ENCODE results near the gene NEAT1. TPM values are rescaled to one million over a fixed set of nuclear protein-coding genes. Genes with fewer than 3 reads are reported as not detected.

Gene NEAT1
- total and polyA plus RNA-seq, 2 of the 8 experiments (the other 6 are each of a cell fraction or from before 2014, with no cell fraction given): 2.4 to 10.7 TPM

GRCh38 chr11:65378208-65378927 lies 44.2 kb upstream of the NEAT1 start:
- Histone ChIP-seq H4K20me1 (replicated peaks in 1 of 2; ENCODE audit: control insufficient read depth in 1 of 2, insufficient read depth in 2 of 2, low read length in 2 of 2) (no peaks in the 10 kb centered on the region), H3K79me2 (ENCODE audit: control insufficient read depth in 1 of 2, insufficient read depth in 2 of 2, low read length in 2 of 2) (no peaks in the 10 kb centered on the region), H3K23me2 (ENCODE audit: low read depth, low read length) (no peaks in the 10 kb centered on the region), H3K4ac (replicated peaks; ENCODE audit: insufficient read length, low read depth, low read length) (no peak overlapping the region), H4K8ac (ENCODE audit: extremely low read depth, insufficient read depth, low read length) (no peak overlapping the region; the same call in 1 of the 2 replicates), H2AK5ac (ENCODE audit: low read depth, low read length) (peak overlapping the region; percentile 24; the same call in 1 of the 2 replicates), H2BK120ac (replicated peaks; ENCODE audit: low read depth, low read length) (no peak overlapping the region), H3K9ac (replicated peaks in 1 of 4; ENCODE audit: extremely low read depth in 1 of 4, low read depth in 3 of 4, low read length in 3 of 4) (no peak overlapping the region), H2AFZ (ENCODE audit: low read length) (no peak overlapping the region), H2BK5ac (ENCODE audit: low read depth, low read length) (no peak overlapping the region), H3K36me3 (ENCODE audit: control insufficient read depth in 2 of 4, insufficient read depth in 4 of 4, low read length in 3 of 4) (no peaks in the 10 kb centered on the region), H3K4me1 (replicated peaks in 1 of 4; ENCODE audit: control insufficient read depth in 3 of 4, insufficient read depth in 4 of 4, low read length in 3 of 4) (peaks cover 0 to 12% (median 11%) of the 10 kb centered on the region in 4 experiments; a peak in 5 of 7 replicates), H3K27ac (ENCODE audit: low read depth, low read length) (no peak overlapping the region), H2BK12ac (ENCODE audit: low read depth, low read length) (peak overlapping the region; percentile 17; the same call in 1 of the 2 replicates), H3K79me1 (ENCODE audit: low read depth, low read length) (no peaks in the 10 kb centered on the region), H4K91ac (replicated peaks; ENCODE audit: insufficient read length, low read length) (no peak overlapping the region), H3K4me3 (ENCODE audit: extremely low read depth in 1 of 4, insufficient read depth in 2 of 4, low read depth in 3 of 4, low read length in 4 of 4) (no peak overlapping the region), H3K4me2 (ENCODE audit: insufficient read depth in 1 of 2, low read depth in 2 of 2, low read length in 2 of 2) (no peak overlapping the region), H3K9me3 (ENCODE audit: insufficient read depth in 2 of 2, low read depth in 1 of 2, low read length in 1 of 2) (no peaks in the 10 kb centered on the region), H2BK15ac (ENCODE audit: low read length) (no peak overlapping the region), H3K18ac (ENCODE audit: extremely low read depth, low read length) (no peak overlapping the region), H2BK20ac (ENCODE audit: low read length) (no peak overlapping the region), H3K23ac (ENCODE audit: insufficient read length) (no peak overlapping the region), H3K56ac (replicated peaks; ENCODE audit: insufficient read length, low read depth, low read length) (no peak overlapping the region), H3K27me3 (replicated peaks in 1 of 4; ENCODE audit: control insufficient read depth in 3 of 4, extremely low read depth in 1 of 4, insufficient read depth in 3 of 4, low read length in 3 of 4) (no peaks in the 10 kb centered on the region), H3K14ac (ENCODE audit: insufficient read length) (no peak overlapping the region), H4K5ac (ENCODE audit: insufficient read length, low read depth, low read length) (no peak overlapping the region)
- WGBS, 2 experiments (ENCODE audit: extremely low coverage in 1 of 2, insufficient coverage in 1 of 2, insufficient read length in 1 of 2, insufficient replicate concordance in 2 of 2, low coverage in 1 of 2, low lambda C conversion rate in 2 of 2, missing lambda C conversion rate in 1 of 2): 91% methylated on average over 19 of the region's 19 CpGs; no CpG with 5 or more reads in 1 of the 2 experiments
- TF ChIP-seq SIX5 (IDR thresholded peaks at IDR 0.05; ENCODE audit: low read depth, low read length): no peak
- peak; percentile 57 to 61 for TF ChIP-seq RAD21 (IDR thresholded peaks at IDR 0.05 in 1 of 2, conservative IDR thresholded peaks at IDR 0.05 in 1 of 2; ENCODE audit: low read depth in 2 of 2, low read length in 2 of 2)
- TF ChIP-seq SIRT6 (IDR thresholded peaks at IDR 0.05; ENCODE audit: low read length): no peak
- TF ChIP-seq, protein P1, sequence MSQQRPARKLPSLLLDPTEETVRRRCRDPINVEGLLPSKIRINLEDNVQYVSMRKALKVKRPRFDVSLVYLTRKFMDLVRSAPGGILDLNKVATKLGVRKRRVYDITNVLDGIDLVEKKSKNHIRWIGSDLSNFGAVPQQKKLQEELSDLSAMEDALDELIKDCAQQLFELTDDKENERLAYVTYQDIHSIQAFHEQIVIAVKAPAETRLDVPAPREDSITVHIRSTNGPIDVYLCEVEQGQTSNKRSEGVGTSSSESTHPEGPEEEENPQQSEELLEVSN (IDR thresholded peaks at IDR 0.05): peak; percentile 22; the same call in 1 of the 2 replicates
- no peak for TF ChIP-seq ZNF274 (IDR thresholded peaks at IDR 0.05; ENCODE audit: borderline replicate concordance, extremely low read depth, low read length)
- TF ChIP-seq CTCF (IDR thresholded peaks at IDR 0.05; ENCODE audit: control extremely low read depth in 1 of 3, insufficient read depth in 1 of 3, low read depth in 1 of 3, low read length in 3 of 3): peak; percentile 19 to 34 (median 29)
- no peak for TF ChIP-seq POLR2A (IDR thresholded peaks at IDR 0.05; ENCODE audit: control extremely low read depth in 1 of 2, low read depth in 2 of 2, low read length in 2 of 2)
- TF ChIP-seq SIN3A (conservative IDR thresholded peaks at IDR 0.05 in 1 of 2, IDR thresholded peaks at IDR 0.05 in 1 of 2; ENCODE audit: low read depth in 1 of 2, low read length in 2 of 2): no peak
- TF ChIP-seq TAF1 (IDR thresholded peaks at IDR 0.05; ENCODE audit: low read depth, low read length): no peak
- CTCF ChIA-PET (ENCODE audit: partially characterized antibody): interaction anchor here (0.6 to 5.2 kb wide), 28 partner anchors 8 to 161 kb away, joined by 3 to 30 read pairs (median 4); no protein-coding TSS in a partner anchor
- no peak for FAIRE-seq
- no peak for DNase-seq (ENCODE audit: low read depth in 1 of 2, low spot score in 2 of 2)
- POLR2A ChIA-PET (ENCODE audit: partially characterized antibody): interaction anchor here (1.0 to 3.6 kb wide), 5 partner anchors 40 to 152 kb away, joined by 3 to 36 read pairs (median 5); no protein-coding TSS in a partner anchor

Measured in H1 (cell line).